Activated CD4-positive, alpha-beta T cell treated with anti-CD3 and anti-CD28 coated beads for 1 hour (primary cell): Measurements from ENCODE around the gene VKORC1.
A peak's percentile ranks its signal among the peaks of the same experiment; 100 is the strongest.
"Not testable (repeated sequence)": the region's sequence is repeated elsewhere in the genome, so short reads cannot be mapped to it uniquely, and the experiment has no call there.

Experiments used
- DNase-seq: peaks from one replicate; pipeline ENCODE4 v3.0.0-alpha.2; 2020

The VKORC1 gene

GRCh38 chr16:31094424-31095120, at the start of gene VKORC1:
VKORC1 (minus strand) TSS chr16:31094797; CDS start chr16:31094729, 68 bp downstream.
- peak; percentile 78 for DNase-seq

GRCh38 chr16:31143694-31144148, 49.1 kb upstream of the VKORC1 start:
- no peak for DNase-seq

DNA sequence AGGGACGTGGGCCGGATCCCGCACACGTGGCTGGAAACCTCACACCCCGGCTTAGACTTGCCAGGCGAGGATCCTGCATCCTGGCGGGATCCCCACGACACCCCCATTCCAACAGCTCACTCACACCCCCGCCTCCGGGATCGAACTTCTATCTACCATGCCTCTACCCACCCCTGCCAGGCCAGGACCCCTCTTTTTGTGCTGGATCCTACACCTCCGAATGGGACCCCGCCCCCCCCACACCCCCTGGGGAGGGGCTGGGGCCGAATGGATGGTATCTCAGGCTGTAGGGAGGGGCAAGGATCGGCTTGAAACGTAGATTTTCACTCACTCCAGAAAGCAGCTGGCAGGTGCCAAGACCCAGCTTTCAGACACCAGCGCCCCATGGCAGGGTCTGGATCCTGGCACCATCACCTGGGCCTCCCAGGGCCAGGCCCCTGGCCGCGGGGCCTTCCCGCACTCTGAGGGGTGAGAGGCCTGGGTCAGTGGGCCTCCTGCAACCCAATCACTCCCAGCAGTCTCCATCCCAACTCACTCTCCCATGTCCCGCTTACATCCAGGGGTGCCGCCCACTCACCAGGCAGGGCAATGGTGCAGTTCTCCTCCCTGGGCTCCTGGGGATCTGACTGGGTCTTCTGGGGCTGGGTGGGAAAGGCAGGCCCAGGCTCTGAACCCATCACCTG, 48.6 kb upstream of the VKORC1 start:
- DNase-seq: no peak

- peak; percentile 94 for DNase-seq
Measured at GRCh38 chr16:31142109-31143010, 47.8 kb upstream of the VKORC1 start.

- no peak for DNase-seq
Measured at GRCh38 chr16:31141489-31142108, 47.0 kb upstream of the VKORC1 start.

DNA sequence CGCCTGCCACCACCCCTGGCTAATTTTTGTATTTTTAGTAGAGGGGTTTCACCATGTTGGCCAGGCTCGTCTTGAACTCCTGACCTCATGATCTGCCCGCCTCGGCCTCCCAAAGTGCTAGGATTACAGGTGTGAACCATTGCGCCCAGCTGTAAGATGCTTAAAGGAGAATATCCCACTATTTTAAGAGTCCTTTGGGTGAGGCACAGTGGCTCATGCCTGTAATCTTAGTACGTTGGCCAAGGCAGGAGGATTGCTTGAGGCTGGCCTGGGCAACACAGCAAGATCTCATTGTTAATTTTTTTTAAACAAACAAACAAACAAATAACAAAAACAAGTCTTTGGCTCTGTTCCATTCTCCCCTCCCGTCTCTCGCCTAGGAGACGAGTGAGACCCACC, 46.5 kb upstream of the VKORC1 start:
- DNase-seq: not testable (repeated sequence)

DNA sequence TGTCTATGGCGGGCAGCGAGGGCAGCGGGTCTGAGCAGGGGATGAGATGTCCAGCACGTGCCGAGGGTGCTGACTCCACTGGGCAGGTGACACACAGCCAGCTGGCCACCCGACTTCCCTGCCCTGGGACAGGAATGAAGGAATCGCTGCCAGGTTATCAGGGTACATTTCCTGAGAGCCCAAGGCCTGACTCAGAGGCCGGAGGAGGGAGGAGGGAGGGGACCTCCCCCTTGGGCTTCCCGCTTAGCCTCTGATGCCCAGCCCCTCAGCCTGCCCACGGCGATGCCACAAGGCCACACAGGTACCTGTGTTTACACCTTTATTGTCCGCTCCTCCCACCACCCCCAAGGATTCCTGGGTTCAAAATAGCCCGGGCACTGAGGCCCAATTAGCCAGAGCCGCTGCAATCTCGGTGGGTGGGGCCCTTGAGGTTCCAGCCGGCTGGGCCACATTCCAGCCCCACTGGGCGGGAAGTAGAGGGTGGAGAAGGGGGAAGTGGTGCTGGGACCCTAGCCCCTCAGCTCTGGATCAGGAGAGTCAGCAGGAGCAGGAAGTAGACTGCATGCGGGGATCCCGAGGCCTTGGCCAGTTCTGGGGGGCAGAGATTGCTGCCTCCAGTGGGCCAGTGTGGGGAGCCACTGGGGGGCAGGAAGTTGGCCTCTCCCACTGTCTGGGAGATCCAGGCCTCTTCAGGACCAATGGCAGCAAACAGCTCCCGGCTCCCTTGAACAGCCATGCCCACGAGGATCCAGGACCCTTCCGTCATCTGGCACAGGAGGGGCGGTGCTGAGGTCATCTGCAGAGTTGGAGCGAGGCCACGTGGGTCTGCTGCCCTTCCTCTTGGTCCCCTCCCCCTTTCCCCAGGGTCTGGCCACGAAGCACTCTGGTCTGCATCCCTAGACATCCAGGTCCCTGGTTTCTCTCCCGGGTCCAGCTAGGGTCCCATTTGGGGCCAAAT, 44.3 kb upstream of the VKORC1 start:
- no peak for DNase-seq

GRCh38 chr16:31136822-31137499, 42.4 kb upstream of the VKORC1 start:
- not testable (repeated sequence) for DNase-seq

DNA sequence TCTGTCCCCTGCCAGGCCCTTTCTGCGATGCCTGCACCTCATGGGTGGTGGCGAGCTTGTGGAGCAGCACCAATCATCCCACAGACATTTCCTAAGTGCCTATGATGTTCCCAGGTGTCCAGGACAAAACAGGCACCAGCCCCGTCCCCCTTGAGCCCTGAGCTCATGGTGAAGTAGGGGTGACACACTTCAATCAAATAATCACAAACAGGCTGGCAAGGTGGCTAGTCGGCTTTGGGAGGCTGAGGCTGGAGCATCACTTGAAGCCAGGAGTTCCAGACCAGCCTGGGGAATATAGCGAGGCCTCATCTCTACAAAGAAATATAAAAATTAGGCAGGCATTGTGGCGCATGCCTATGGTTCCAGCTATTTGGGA, 41.7 kb upstream of the VKORC1 start:
- DNase-seq: no peak

DNA sequence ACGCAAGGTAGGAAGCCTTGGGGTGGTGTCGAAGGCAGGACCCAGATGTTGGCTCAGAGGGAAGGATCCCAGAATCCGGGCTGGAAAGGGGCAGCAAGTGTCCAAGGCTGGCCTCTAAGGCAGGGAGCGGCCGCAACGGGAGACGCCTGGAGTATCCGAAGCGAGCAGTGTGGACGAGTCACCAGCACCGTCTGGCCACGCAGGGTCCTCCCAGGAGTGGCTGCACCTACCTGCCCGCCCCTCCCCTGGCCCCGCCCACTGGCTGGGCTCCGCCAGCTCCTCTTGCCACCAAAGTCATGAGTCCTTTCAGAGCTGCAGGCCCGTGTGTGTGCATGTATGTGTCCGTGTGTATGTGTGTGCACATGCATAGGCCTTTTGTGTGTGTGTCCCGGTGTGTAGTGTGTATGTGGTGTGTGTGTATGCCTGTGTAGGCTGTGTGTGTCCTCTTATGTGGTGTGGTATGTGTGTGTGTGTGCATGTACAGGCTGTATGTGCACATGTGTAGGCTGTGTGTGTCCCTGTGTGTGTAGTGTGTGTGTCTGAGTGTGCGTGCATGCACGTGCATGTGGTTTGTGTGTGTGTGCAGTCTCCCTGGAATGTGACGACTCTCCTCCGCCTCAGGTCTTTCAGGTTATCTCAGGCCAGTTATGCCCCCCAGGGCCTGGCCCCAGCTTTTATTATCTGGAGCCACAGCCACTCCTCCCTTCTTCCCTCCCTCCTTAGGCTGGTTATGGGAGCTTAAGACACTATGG, 41.1 kb upstream of the VKORC1 start, which contains the start of gene PRSS8:
TSS of gene PRSS8 (minus strand) at position 193 of the 752 bp plus-strand sequence. CDS start 229 bp downstream, outside the sequence.
- DNase-seq: no peak

DNA sequence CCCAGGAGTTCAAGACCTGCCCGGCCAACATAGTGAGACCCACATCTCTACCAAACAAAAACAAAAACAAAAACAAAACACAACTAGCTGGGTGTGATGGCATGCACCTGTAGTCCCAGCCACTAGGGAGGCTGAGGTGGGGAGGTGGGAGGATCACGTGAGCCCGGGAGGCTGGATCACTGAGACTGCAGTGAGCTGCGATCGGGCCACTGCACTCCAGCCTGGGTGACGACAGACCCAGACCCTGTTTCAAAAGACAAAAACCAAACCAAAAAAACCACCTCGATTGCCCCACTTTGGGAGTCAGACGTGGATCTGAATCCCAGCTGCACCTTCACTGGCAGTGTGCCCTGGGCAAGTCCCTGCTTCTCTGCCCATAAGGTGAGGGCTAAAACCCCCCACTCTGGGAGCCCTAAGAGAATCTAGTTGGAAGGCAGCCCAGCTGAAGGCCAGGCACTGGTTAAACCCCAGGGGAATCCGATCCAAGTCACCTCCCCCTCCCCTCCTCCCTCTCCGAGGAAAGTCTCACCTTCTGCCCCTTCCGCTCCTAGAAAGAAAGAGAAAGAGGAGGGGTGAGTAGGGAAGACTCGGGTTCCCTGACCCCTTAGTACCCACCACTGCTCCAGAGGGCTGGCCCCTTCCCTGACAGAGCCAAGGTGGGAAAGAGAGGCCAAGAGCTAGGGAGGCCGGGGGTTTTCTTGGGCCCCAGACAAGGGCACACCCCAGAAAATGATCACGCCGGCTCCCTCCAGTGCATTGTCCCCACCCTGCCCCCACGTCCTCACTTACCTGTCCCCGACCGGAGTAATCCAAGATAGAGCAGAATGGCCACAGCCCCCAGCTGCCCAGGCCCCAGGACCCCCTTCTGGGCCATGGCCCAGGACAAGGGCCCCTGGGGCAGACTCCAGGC, 40.3 kb upstream of the VKORC1 start:
- no peak for DNase-seq

GRCh38 chr16:31134091-31134571, 39.5 kb upstream of the VKORC1 start:
- DNase-seq: no peak

- DNase-seq: no peak
Measured at GRCh38 chr16:31133046-31133501, 38.5 kb upstream of the VKORC1 start.

DNA sequence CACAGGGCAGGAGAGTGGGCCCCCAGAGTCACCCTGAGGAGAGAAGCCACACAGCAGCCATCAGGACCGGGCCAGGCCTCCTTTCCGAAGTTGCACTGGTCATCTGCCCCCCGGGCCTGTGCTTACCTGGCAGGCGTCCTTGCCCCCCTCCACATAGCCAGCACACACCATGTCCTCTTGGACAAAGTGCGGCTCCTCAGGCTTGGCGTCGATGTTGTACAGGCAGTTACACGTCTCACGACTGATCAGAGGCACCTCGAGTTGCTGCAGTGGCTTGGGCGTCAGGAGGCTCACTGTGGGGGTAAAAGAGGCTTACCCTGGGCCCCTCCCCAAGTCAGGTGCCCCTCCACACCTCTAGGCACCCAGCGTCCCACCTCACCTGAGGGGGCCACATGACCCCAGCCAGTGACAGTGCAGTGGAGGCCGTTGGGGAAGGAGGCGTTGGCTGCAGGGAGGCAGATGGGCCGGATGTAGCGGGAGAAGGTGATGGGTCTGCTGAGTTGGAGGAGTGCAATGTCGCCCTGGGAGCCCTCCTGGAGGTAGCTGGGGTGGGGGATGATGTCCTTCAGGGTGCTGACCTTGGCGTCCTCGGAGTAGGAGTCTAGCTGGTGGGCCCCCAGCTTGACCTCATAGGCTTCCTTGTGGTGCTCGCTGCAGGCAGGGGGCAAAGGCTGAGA, 37.8 kb upstream of the VKORC1 start:
- DNase-seq: no peak

DNA sequence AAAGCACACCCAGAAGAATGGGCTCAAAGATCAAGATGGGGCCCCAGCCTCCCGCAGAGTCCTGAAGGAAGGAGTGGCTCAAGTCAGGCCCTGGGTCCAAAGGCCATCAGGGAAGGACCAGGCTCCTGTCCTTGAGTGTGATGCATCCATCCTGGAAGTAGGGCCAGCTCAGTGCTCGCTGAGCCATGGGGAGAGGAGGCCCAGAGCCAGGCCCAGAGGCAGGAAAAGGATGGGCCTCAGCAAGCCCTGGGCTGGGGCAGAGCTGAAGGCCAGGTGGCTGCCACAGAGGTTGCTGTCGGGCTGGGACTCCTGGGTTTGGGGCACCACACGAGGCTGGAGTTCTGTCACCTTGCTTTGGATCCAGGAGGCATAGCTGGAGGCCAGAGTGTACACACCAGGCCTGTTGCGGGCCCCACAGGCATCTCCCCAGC, 37.3 kb upstream of the VKORC1 start:
- DNase-seq: no peak

GRCh38 chr16:31131416-31131815, 36.8 kb upstream of the VKORC1 start:
- DNase-seq: no peak

- DNase-seq: no peak
Measured at GRCh38 chr16:31130899-31131298, 36.3 kb upstream of the VKORC1 start.

DNA sequence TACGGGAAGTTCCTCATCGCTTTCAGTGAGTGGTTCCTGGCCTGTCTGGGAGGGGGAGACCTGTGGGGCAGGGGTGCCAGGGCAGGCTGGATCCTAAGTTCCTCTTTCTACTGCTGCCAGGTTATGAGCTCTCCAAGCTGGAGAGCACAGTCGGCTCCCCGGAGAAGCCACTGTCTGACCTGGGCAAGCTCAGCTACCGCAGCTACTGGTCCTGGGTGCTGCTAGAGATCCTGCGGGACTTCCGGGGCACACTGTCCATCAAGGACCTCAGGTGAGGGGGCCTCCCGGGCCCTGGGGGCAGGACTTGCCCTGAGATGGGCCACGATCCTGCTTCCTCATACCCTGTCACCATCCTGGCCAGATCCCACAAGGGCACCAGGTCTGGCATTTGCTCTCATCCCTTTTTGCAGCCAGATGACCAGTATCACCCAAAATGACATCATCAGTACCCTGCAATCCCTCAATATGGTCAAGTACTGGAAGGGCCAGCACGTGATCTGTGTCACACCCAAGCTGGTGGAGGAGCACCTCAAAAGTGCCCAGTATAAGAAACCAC, 35.8 kb upstream of the VKORC1 start:
- DNase-seq: no peak
